ENCODE results near the gene TMEM134. TPM values are rescaled to one million over a fixed set of nuclear protein-coding genes. Genes with fewer than 3 reads are reported as not detected.

The TMEM134 gene
- total and polyA plus RNA-seq, 10 of the 15 experiments (the other 5 are each of a cell fraction or from before 2014, with no cell fraction given) = 1.6 to 93.8 (median 27.8) TPM

DNA sequence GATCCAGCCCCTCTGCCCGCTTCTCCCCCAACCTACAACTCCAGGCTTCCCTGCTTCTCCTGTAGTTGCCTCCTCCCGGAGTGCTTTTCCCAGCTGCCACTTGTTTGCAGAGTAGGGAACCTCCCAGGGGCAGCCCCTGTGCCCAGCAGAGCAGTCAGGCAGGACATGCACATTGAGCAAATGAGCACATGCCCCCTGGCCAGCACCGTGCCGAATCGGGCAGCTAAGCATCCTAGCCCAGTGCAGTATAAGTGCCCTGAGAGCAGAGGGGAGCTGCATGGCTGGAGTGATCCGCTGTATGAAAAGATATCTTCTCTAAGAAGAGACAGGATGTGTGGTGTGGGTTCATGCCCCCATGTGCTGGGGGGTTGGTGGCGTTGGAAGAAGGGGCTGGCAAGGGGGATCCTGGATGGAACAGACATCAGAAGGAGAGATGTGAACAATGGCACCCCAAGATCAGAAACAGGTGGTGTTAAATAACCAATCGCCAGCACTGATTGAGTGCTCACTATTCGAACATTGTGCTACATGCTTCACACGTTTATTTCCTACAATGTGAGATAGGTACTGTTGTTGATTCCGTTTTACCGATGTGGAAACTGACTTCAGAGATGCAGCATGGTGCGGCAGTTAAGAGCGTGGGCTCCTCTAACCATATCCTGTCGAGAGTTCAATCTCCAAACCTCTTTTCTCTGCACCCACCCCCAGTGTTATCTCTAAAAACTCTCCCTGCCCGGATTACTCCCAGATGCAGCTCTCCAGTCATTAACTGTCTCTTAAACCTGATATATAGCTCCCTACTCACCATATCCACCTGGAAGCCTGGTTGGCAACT is 15.0 kb upstream of the TMEM134 start:
- RAD21 ChIA-PET (ENCODE audit: unreplicated experiment) = interaction anchor here (0.6 to 6.9 kb wide), 8 partner anchors 15 to 130 kb away, joined by 3 to 95 read pairs (median 12); partner anchors contain the start of genes PITPNM1, POLD4, PPP1CA and PTPRCAP
- in situ Hi-C loops (cut with MboI) (no loop called here), intact Hi-C loops (cut with micrococcal nuclease; ENCODE audit: unreplicated experiment) (loop anchor here (2.0 to 10.0 kb wide), 3 partner anchors 47 to 219 kb away; partner anchors contain the start of genes GRK2 and PTPRCAP)
- peak; percentile 13 for FAIRE-seq
- Histone ChIP-seq H3K27me3 (replicated peaks in 1 of 2; ENCODE audit: control insufficient read depth in 2 of 2, insufficient read depth in 2 of 2, low read length in 1 of 2) (no peaks in the 10 kb centered on the region), H3K4me3 (peak overlapping the region; percentile 67), H4K20me1 (ENCODE audit: control insufficient read depth, insufficient read depth) (no peaks in the 10 kb centered on the region), H3K36me3 (ENCODE audit: control insufficient read depth in 2 of 2, insufficient read depth in 2 of 2, low read length in 1 of 2) (peaks cover 0 to 3% of the 10 kb centered on the region in 2 experiments; a peak in 3 of 4 replicates), H3K9me3 (replicated peaks; ENCODE audit: control insufficient read depth, insufficient read depth, low read length) (no peaks in the 10 kb centered on the region), H3K79me2 (ENCODE audit: control insufficient read depth, insufficient read depth, low read length) (peaks cover 33% of the 10 kb centered on the region), H3K4me1 (ENCODE audit: control insufficient read depth, insufficient read depth, low read length) (peaks cover 44% of the 10 kb centered on the region), H3K4me2 (ENCODE audit: control insufficient read depth, insufficient read depth) (peak overlapping the region; percentile 80), H2AFZ (ENCODE audit: control insufficient read depth, low read depth, low read length) (no peak overlapping the region), H3K9ac (ENCODE audit: control insufficient read depth, insufficient read depth, low read length) (peak overlapping the region; percentile 76), H3K27ac (ENCODE audit: control insufficient read depth, insufficient read depth) (peak overlapping the region; percentile 70)
- ATAC-seq = peak; percentile 21
- WGBS (ENCODE audit: insufficient coverage, insufficient replicate concordance, low lambda C conversion rate, missing lambda C conversion rate) = 3% methylated on average over 16 of the region's 16 CpGs
- CTCF ChIA-PET = interaction anchor here (0.6 to 6.7 kb wide), 5 partner anchors 21 to 225 kb away, joined by 3 to 37 read pairs (median 9); partner anchors contain the start of genes PITPNM1, PPP1CA, PTPRCAP and TBC1D10C
- BruUV-seq (replicated peaks) = no TSS peak
- SMC1A ChIA-PET (ENCODE audit: uncharacterized antibody, unreplicated experiment) = interaction anchor here (1.0 to 6.2 kb wide), 7 partner anchors 16 to 131 kb away, joined by 3 to 43 read pairs (median 13); partner anchors contain the start of genes PITPNM1, POLD4, PPP1CA and PTPRCAP
- DNase-seq (ENCODE audit: low read depth, low spot score) = no peak
- POLR2A ChIA-PET = interaction anchor here (0.5 to 6.8 kb wide), 15 partner anchors 15 to 440 kb away, joined by 3 to 112 read pairs (median 5); partner anchors contain the start of genes PITPNM1, POLD4, PPP1CA and PTPRCAP
- 0 out of 2 replicates have a peak, but pooled peaks have one; percentile 47 for TF ChIP-seq MEF2A (IDR thresholded peaks at IDR 0.05; ENCODE audit: insufficient read depth, low read depth, low read length)
- TF ChIP-seq MXI1 (IDR thresholded peaks at IDR 0.05; ENCODE audit: low read depth, low read length) = peak; percentile 52
- peak; percentile 34 for TF ChIP-seq POLR2A (IDR thresholded peaks at IDR 0.05; ENCODE audit: low read depth, low read length)
- no peak for TF ChIP-seq NBN (IDR thresholded peaks at IDR 0.05)
- 0 out of 2 replicates have a peak, but pooled peaks have one; percentile 49 for TF ChIP-seq TCF12 (IDR thresholded peaks at IDR 0.05; ENCODE audit: low read depth, low read length)
- 0 out of 2 replicates have a peak, but pooled peaks have one; percentile 11 for TF ChIP-seq POLR2AphosphoS5 (IDR thresholded peaks at IDR 0.05; ENCODE audit: low read length)
- TF ChIP-seq SUZ12 (IDR thresholded peaks at IDR 0.05; ENCODE audit: unreplicated experiment) = no peak
- peak; percentile 44; the same call in 1 of the 2 replicates for TF ChIP-seq TAF1 (IDR thresholded peaks at IDR 0.05; ENCODE audit: borderline replicate concordance, low read depth, low read length)
- TF ChIP-seq MTA2 (IDR thresholded peaks at IDR 0.05; ENCODE audit: low read depth) = no peak
- TF ChIP-seq, protein P1, sequence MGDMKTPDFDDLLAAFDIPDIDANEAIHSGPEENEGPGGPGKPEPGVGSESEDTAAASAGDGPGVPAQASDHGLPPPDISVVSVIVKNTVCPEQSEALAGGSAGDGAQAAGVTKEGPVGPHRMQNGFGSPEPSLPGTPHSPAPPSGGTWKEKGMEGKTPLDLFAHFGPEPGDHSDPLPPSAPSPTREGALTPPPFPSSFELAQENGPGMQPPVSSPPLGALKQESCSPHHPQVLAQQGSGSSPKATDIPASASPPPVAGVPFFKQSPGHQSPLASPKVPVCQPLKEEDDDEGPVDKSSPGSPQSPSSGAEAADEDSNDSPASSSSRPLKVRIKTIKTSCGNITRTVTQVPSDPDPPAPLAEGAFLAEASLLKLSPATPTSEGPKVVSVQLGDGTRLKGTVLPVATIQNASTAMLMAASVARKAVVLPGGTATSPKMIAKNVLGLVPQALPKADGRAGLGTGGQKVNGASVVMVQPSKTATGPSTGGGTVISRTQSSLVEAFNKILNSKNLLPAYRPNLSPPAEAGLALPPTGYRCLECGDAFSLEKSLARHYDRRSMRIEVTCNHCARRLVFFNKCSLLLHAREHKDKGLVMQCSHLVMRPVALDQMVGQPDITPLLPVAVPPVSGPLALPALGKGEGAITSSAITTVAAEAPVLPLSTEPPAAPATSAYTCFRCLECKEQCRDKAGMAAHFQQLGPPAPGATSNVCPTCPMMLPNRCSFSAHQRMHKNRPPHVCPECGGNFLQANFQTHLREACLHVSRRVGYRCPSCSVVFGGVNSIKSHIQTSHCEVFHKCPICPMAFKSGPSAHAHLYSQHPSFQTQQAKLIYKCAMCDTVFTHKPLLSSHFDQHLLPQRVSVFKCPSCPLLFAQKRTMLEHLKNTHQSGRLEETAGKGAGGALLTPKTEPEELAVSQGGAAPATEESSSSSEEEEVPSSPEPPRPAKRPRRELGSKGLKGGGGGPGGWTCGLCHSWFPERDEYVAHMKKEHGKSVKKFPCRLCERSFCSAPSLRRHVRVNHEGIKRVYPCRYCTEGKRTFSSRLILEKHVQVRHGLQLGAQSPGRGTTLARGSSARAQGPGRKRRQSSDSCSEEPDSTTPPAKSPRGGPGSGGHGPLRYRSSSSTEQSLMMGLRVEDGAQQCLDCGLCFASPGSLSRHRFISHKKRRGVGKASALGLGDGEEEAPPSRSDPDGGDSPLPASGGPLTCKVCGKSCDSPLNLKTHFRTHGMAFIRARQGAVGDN (IDR thresholded peaks at IDR 0.05) = peak; percentile 29; the same call in 1 of the 2 replicates
- TF ChIP-seq CBFB (IDR thresholded peaks at IDR 0.05; ENCODE audit: low read depth) = peak; percentile 9; the same call in 1 of the 2 replicates
- TF ChIP-seq CBX5 (IDR thresholded peaks at IDR 0.05; ENCODE audit: low read depth) = no peak
- no peak for TF ChIP-seq DPF2 (IDR thresholded peaks at IDR 0.05)
- TF ChIP-seq TARDBP (IDR thresholded peaks at IDR 0.05; ENCODE audit: borderline replicate concordance) = no peak
- peak; percentile 28; the same call in 1 of the 2 replicates for TF ChIP-seq MYB (IDR thresholded peaks at IDR 0.05; ENCODE audit: borderline replicate concordance, low read depth, low read length)
- no peak for TF ChIP-seq TCF7 (IDR thresholded peaks at IDR 0.05; ENCODE audit: borderline replicate concordance)
- TF ChIP-seq SUPT20H (IDR thresholded peaks at IDR 0.05; ENCODE audit: borderline replicate concordance, control insufficient read depth, low read depth, low read length) = no peak
- TF ChIP-seq, protein P2, sequence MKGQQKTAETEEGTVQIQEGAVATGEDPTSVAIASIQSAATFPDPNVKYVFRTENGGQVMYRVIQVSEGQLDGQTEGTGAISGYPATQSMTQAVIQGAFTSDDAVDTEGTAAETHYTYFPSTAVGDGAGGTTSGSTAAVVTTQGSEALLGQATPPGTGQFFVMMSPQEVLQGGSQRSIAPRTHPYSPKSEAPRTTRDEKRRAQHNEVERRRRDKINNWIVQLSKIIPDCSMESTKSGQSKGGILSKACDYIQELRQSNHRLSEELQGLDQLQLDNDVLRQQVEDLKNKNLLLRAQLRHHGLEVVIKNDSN (IDR thresholded peaks at IDR 0.05; ENCODE audit: borderline replicate concordance, extremely low read length, insufficient read depth, low read depth, low read length) = no peak

All from GM12878 (cell line).